Stimulated activated CD4-positive, alpha-beta T cell treated with anti-CD3 and anti-CD28 coated beads, Interleukin-1b, Interleukin-23, amount 100 ng/mL, for 1 hour (primary cell): ENCODE results near the gene MRRF.
A peak's percentile ranks its signal among the peaks of the same experiment; 100 is the strongest.

ENCODE experiments used
- DNase-seq, 2 donors: peaks; one replicate each; pipeline ENCODE4 v3.0.0-alpha.2; 2020; ENCODE audit warnings: low read depth in 2 of 2

The MRRF gene

GRCh38 chr9:122264360-122265148, at the start of gene MRRF, which contains the start of gene RBM18:
Gene MRRF, plus strand, starts transcription at chr9:122264882. Its CDS starts 6,010 bp downstream, at chr9:122270892.
Gene RBM18, minus strand, starts transcription at chr9:122264840. Its CDS starts 3,348 bp downstream, at chr9:122261492.
- peak; percentile 52 to 80 for DNase-seq

- no peak for DNase-seq
Observed at GRCh38 chr9:122215663-122216062, 49.0 kb upstream of the MRRF start.

GRCh38 chr9:122216138-122216797, 48.4 kb upstream of the MRRF start:
- DNase-seq = no peak

GRCh38 chr9:122216798-122217418, 47.8 kb upstream of the MRRF start:
- DNase-seq = no peak

GRCh38 chr9:122217640-122218039, 47.0 kb upstream of the MRRF start:
- no peak for DNase-seq

GRCh38 chr9:122218071-122218934, 46.4 kb upstream of the MRRF start:
- DNase-seq = no peak

- DNase-seq = no peak
Observed at GRCh38 chr9:122218935-122219855, 45.5 kb upstream of the MRRF start.

GRCh38 chr9:122219856-122220672, 44.6 kb upstream of the MRRF start:
- no peak for DNase-seq

- no peak for DNase-seq
Observed at GRCh38 chr9:122220673-122221182, 44.0 kb upstream of the MRRF start.

GRCh38 chr9:122221183-122221811, 43.4 kb upstream of the MRRF start:
- DNase-seq = no peak

- DNase-seq = no peak
Observed at GRCh38 chr9:122222791-122223190, 41.9 kb upstream of the MRRF start.

- DNase-seq = no peak
Observed at GRCh38 chr9:122223435-122223834, 41.2 kb upstream of the MRRF start.

GRCh38 chr9:122225312-122226141, 39.2 kb upstream of the MRRF start:
- no peak for DNase-seq

GRCh38 chr9:122226142-122226757, 38.4 kb upstream of the MRRF start:
- DNase-seq = no peak

- DNase-seq = no peak
Observed at GRCh38 chr9:122226758-122227574, 37.7 kb upstream of the MRRF start.

- DNase-seq = no peak
Observed at GRCh38 chr9:122227575-122227900, 37.1 kb upstream of the MRRF start.

- no peak for DNase-seq
Observed at GRCh38 chr9:122228191-122228567, 36.5 kb upstream of the MRRF start.
